ENCODE measurements around the gene CD22.
A peak's percentile ranks its signal among the peaks of the same experiment; 100 is the strongest.
"Not testable (repeated sequence)": the region's sequence is repeated elsewhere in the genome, so short reads cannot be mapped to it uniquely, and the experiment has no call there.

CD22 gene

GRCh38 chr19:35328851-35329285 lies at the start of gene CD22:
Gene CD22, plus strand, starts transcription at chr19:35329187. Its CDS starts 2,854 bp downstream, at chr19:35332041.
- peaks cover 52 to 90% of the 10 kb centered on the region in 2 donors for H3K4me1 Mint-ChIP-seq
- H3K27ac Mint-ChIP-seq: peak within 1 kb of the TSS; percentile 94
- peaks cover 23 to 33% of the 10 kb centered on the region in 2 donors for H3K36me3 Mint-ChIP-seq

GRCh38 chr19:35279374-35279773 lies 49.6 kb upstream of the CD22 start:
- peaks cover 38 to 46% of the 10 kb centered on the region in 2 donors for H3K36me3 Mint-ChIP-seq
- peaks cover 32 to 67% of the 10 kb centered on the region in 2 donors for H3K4me1 Mint-ChIP-seq
- H3K27me3 Mint-ChIP-seq: no peaks in the 10 kb centered on the region
- ATAC-seq (replicated peaks): no peak
- no peak overlapping the region for H3K4me3 Mint-ChIP-seq
- H3K27ac Mint-ChIP-seq: no peak overlapping the region
- no peaks in the 10 kb centered on the region for H3K9me3 Mint-ChIP-seq
- DNase-seq: no peak

More at GRCh38 chr19:35328851-35329285, at the start of gene CD22:
- ATAC-seq (replicated peaks) (peak; percentile 77 to 82), DNase-seq (peak; percentile 74)
- peak within 1 kb of the TSS; percentile 85 to 89 for H3K4me3 Mint-ChIP-seq
- H3K27me3 Mint-ChIP-seq: no peaks in the 10 kb centered on the region
- H3K9me3 Mint-ChIP-seq: peaks cover 0 to 1% of the 10 kb centered on the region in 2 donors

- H3K4me3 Mint-ChIP-seq: peak overlapping the region in 1 of 2 donors; percentile 12
- H3K27ac Mint-ChIP-seq: no peak overlapping the region
- no peak for DNase-seq
- peaks cover 32 to 66% of the 10 kb centered on the region in 2 donors for H3K4me1 Mint-ChIP-seq
- peaks cover 33 to 39% of the 10 kb centered on the region in 2 donors for H3K36me3 Mint-ChIP-seq
- H3K9me3 Mint-ChIP-seq: no peaks in the 10 kb centered on the region
- ATAC-seq (replicated peaks): peak; percentile 21 to 58
- H3K27me3 Mint-ChIP-seq: no peaks in the 10 kb centered on the region
Measured at GRCh38 chr19:35279985-35280821, 48.8 kb upstream of the CD22 start.

GRCh38 chr19:35281303-35281702 lies 47.7 kb upstream of the CD22 start:
- Mint-ChIP-seq H3K9me3 (no peaks in the 10 kb centered on the region), H3K27ac (peak overlapping the region; percentile 17), H3K4me1 (peaks cover 32 to 64% of the 10 kb centered on the region in 2 donors), H3K36me3 (peaks cover 26 to 29% of the 10 kb centered on the region in 2 donors), H3K4me3 (peak overlapping the region in 1 of 2 donors; percentile 14), H3K27me3 (no peaks in the 10 kb centered on the region)
- ATAC-seq (replicated peaks) (peak; percentile 19 to 34), DNase-seq (no peak)

- Mint-ChIP-seq H3K4me1 (peaks cover 33 to 55% of the 10 kb centered on the region in 2 donors), H3K9me3 (no peaks in the 10 kb centered on the region), H3K4me3 (no peak overlapping the region), H3K27me3 (no peaks in the 10 kb centered on the region), H3K36me3 (peaks cover 6 to 7% of the 10 kb centered on the region in 2 donors), H3K27ac (no peak overlapping the region)
- DNase-seq (no peak), ATAC-seq (replicated peaks) (no peak)
Measured at GRCh38 chr19:35284153-35285094, 44.6 kb upstream of the CD22 start.

- peaks cover 33 to 48% of the 10 kb centered on the region in 2 donors for H3K4me1 Mint-ChIP-seq
- no peak overlapping the region for H3K4me3 Mint-ChIP-seq
- no peaks in the 10 kb centered on the region for H3K9me3 Mint-ChIP-seq
- H3K27me3 Mint-ChIP-seq: no peaks in the 10 kb centered on the region
- ATAC-seq (replicated peaks) (no peak), DNase-seq (no peak)
- H3K36me3 Mint-ChIP-seq: peaks cover 5% of the 10 kb centered on the region in 2 donors
- H3K27ac Mint-ChIP-seq: no peak overlapping the region
Measured at GRCh38 chr19:35285095-35285449, 43.9 kb upstream of the CD22 start.

GRCh38 chr19:35285465-35285864 lies 43.5 kb upstream of the CD22 start:
- H3K9me3 Mint-ChIP-seq; H3K36me3 Mint-ChIP-seq; DNase-seq; H3K4me3 Mint-ChIP-seq; H3K27me3 Mint-ChIP-seq; H3K27ac Mint-ChIP-seq; ATAC-seq (replicated peaks): not testable (repeated sequence)
- H3K4me1 Mint-ChIP-seq: peaks cover 29 to 48% of the 10 kb centered on the region in 2 donors

- H3K9me3 Mint-ChIP-seq; ATAC-seq (replicated peaks); DNase-seq; H3K4me3 Mint-ChIP-seq; H3K36me3 Mint-ChIP-seq; H3K27ac Mint-ChIP-seq; H3K27me3 Mint-ChIP-seq: not testable (repeated sequence)
- H3K4me1 Mint-ChIP-seq: peaks cover 25 to 46% of the 10 kb centered on the region in 2 donors
Measured at GRCh38 chr19:35286101-35286500, 42.9 kb upstream of the CD22 start.

GRCh38 chr19:35287713-35288112 lies 41.3 kb upstream of the CD22 start:
- ATAC-seq (replicated peaks) (no peak), DNase-seq (no peak)
- Mint-ChIP-seq H3K36me3 (no peaks in the 10 kb centered on the region), H3K27me3 (no peaks in the 10 kb centered on the region), H3K27ac (no peak overlapping the region), H3K9me3 (no peaks in the 10 kb centered on the region), H3K4me1 (peaks cover 23 to 44% of the 10 kb centered on the region in 2 donors), H3K4me3 (no peak overlapping the region)

GRCh38 chr19:35288331-35288730 lies 40.7 kb upstream of the CD22 start:
- Mint-ChIP-seq H3K27ac (no peak overlapping the region), H3K4me3 (no peak overlapping the region), H3K36me3 (no peaks in the 10 kb centered on the region), H3K4me1 (peaks cover 23 to 44% of the 10 kb centered on the region in 2 donors), H3K27me3 (no peaks in the 10 kb centered on the region), H3K9me3 (no peaks in the 10 kb centered on the region)
- ATAC-seq (replicated peaks): no peak
- no peak for DNase-seq

GRCh38 chr19:35288906-35289305 lies 40.1 kb upstream of the CD22 start:
- no peak overlapping the region for H3K27ac Mint-ChIP-seq
- no peaks in the 10 kb centered on the region for H3K27me3 Mint-ChIP-seq
- peaks cover 21 to 41% of the 10 kb centered on the region in 2 donors for H3K4me1 Mint-ChIP-seq
- ATAC-seq (replicated peaks) (no peak), DNase-seq (no peak)
- no peaks in the 10 kb centered on the region for H3K9me3 Mint-ChIP-seq
- no peak overlapping the region for H3K4me3 Mint-ChIP-seq
- H3K36me3 Mint-ChIP-seq: no peaks in the 10 kb centered on the region

GRCh38 chr19:35290381-35291127 lies 38.4 kb upstream of the CD22 start:
- no peak for DNase-seq
- H3K36me3 Mint-ChIP-seq: no peaks in the 10 kb centered on the region
- H3K27me3 Mint-ChIP-seq: no peaks in the 10 kb centered on the region
- H3K4me3 Mint-ChIP-seq: no peak overlapping the region
- H3K4me1 Mint-ChIP-seq: peaks cover 21 to 36% of the 10 kb centered on the region in 2 donors
- ATAC-seq (replicated peaks): no peak
- no peaks in the 10 kb centered on the region for H3K9me3 Mint-ChIP-seq
- H3K27ac Mint-ChIP-seq: no peak overlapping the region

GRCh38 chr19:35291259-35291658 lies 37.7 kb upstream of the CD22 start:
- no peaks in the 10 kb centered on the region for H3K27me3 Mint-ChIP-seq
- no peak overlapping the region for H3K4me3 Mint-ChIP-seq
- DNase-seq: no peak
- H3K36me3 Mint-ChIP-seq: no peaks in the 10 kb centered on the region
- no peaks in the 10 kb centered on the region for H3K9me3 Mint-ChIP-seq
- no peak overlapping the region for H3K27ac Mint-ChIP-seq
- peaks cover 26 to 36% of the 10 kb centered on the region in 2 donors for H3K4me1 Mint-ChIP-seq
- ATAC-seq (replicated peaks): no peak

GRCh38 chr19:35291916-35292315 lies 37.1 kb upstream of the CD22 start, which contains the start of gene MAG:
Gene MAG, plus strand, starts transcription at chr19:35292161. Its CDS starts 3,248 bp downstream, at chr19:35295409.
- Mint-ChIP-seq H3K4me3 (no peak within 1 kb of the TSS), H3K36me3 (no peaks in the 10 kb centered on the region), H3K4me1 (peaks cover 26 to 35% of the 10 kb centered on the region in 2 donors), H3K9me3 (no peaks in the 10 kb centered on the region), H3K27me3 (no peaks in the 10 kb centered on the region), H3K27ac (no peak within 1 kb of the TSS)
- DNase-seq (no peak), ATAC-seq (replicated peaks) (no peak)

Data from stimulated activated naive B cell treated with anti-CD40 and anti-IgM and Interleukin-4, amounts not matched to agents 10 μg/mL and 1 μg/mL and 100 μg/mL, for 72 hours (primary cell).